Effector CD4-positive, alpha-beta T cell (primary cell): ENCODE data around the gene SYNJ1.
"Not testable (repeated sequence)": the region's sequence is repeated elsewhere in the genome, so short reads cannot be mapped to it uniquely, and the experiment has no call there.

Experiments used
- DNase-seq: peaks from one replicate; pipeline ENCODE4 v3.0.0-alpha.2; 2020

Gene SYNJ1

GRCh38 chr21:32682696-32683474 is 44.9 kb downstream of the SYNJ1 start:
- no peak for DNase-seq

DNA sequence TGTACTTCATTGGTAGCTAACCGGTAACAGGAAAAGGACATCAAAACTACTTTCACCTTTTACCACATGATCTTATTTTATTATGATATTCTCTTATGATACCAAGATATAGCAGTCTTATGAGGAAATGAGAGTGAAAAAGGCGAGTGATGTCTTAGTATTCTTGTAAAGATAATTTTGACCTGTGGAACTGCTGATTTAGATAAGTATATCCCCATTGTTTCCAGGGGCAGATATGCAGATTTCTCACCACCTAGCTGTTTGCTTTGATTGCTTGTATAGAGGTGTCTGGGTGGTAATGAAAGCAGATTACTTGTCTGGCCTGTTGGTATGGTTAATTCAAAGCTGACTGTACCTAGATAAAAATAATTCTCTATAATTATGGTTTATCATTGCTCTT is 53.1 kb downstream of the SYNJ1 start:
- no peak for DNase-seq

GRCh38 chr21:32674038-32674437 is 53.8 kb downstream of the SYNJ1 start:
- DNase-seq = no peak

GRCh38 chr21:32666258-32666657 is 61.6 kb downstream of the SYNJ1 start:
- DNase-seq = no peak

DNA sequence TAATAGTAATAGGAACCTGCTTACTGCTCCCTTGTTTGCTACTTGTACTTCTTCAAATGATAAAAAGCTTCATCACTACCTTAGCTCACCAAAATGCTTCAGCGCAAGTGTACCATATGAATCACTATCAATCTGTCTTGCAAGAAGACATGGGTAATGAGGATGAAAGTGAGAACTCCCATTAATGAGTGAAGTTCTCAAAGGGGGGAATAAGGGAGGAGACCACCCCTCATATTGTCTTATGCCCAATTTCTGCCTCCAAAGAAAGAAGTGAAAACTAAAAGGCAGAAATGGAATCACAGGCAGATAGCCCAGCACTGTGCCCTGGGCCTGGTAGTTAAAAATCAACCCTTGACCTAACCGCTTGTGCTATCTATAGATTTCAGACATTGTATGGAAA is 63.7 kb downstream of the SYNJ1 start:
- not testable (repeated sequence) for DNase-seq

- DNase-seq = not testable (repeated sequence)
Measured at GRCh38 chr21:32661981-32662380, 65.8 kb downstream of the SYNJ1 start.

DNA sequence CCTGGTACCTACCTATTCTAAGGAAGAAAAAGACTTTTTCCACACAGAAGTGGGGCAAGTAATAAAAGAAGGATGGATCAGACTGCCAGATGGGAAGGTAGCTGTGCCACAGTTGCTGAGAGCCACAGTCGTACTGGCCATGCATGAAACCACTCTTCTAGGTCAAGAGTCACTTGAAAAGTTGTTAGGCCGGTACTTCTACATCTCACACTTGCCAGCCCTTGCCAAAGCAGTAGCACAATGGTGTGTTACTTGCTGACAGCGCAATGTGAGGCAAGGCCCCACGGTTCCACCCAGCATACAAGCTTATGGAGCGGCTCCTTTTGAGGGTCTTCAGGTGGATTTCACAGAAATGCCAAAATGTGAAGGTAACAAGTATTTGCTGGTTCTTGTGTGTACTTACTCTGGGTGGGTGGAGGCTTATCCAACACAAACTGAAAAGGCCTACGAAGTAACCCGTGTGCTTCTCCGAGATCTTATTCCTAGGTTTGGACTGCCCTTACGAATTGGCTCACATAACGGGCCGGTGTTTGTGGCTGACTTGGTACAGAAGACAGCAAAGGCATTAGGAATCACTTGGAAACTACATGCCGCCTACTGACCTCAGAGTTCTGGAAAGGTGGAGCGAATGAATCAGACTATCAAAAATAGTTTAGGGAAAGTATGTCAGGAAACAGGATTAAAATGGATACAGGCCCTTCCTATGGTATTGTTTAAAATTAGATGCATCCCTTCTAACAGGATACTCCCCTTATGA is 66.6 kb downstream of the SYNJ1 start:
- DNase-seq = not testable (repeated sequence)

DNA sequence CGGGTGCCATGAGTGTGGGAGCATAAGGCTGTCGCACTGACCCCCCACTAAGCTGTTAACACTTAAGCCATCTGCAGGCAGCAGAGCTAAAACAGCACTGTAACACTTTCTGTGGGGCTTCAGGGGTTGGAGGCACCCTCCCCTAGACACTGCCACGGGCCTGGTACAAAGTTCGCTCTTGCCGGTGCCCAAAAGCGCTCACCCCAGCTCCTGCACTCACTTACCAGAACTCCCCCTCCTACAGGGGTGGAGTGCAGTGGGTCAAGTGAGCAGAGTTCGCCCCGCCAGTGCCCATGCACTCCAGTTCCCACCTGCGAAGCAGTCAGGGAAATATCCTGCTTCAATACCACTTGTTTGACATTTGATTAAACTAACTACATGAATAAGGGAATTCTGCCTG is 69.3 kb downstream of the SYNJ1 start:
- no peak for DNase-seq

GRCh38 chr21:32653326-32653901 is 74.4 kb downstream of the SYNJ1 start:
- DNase-seq = no peak

- no peak for DNase-seq
Measured at GRCh38 chr21:32648165-32648564, 79.6 kb downstream of the SYNJ1 start.

DNA sequence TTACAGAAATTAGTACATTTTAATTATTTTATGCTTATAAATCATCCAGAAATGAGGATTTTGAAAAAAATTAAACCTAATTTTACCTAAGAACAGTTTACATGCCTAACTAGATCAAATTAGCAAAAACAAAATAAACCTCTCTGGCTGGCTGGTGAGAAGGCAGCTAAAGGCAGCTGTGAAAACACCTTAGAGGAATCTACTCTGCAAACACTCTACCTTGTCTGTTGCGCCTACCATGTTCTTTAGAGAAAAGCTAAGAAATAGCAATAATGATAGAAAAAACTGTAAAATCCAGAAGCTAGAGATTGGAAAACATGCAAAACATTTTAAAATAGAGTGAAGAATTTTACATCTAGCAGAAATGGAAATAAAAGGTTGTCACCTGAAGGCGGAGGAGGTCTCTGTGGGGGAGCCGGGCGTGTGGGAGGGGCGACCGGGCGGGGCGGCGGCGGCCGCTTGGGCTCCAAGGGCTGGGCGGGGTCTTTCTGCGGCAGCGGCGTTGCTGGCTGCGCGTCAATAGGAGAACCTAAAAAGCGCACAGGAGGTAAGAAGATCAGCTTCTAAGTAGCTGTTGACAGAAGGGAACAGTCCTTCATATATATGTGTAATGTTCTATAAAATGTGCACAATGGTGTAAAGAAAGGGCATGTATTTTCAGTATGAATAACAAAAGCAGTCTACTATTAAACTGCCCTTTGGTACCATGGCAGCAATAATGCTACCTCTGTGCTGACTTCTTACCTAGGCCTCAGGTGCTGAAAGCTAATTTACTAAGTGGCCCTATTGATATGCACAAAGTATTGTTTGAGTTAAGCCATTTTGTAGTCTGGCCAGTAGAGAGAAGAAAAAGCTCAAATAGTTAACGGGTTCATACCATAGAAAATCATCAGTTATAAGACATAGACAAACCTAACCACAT is 82.3 kb downstream of the SYNJ1 start:
- no peak for DNase-seq

DNA sequence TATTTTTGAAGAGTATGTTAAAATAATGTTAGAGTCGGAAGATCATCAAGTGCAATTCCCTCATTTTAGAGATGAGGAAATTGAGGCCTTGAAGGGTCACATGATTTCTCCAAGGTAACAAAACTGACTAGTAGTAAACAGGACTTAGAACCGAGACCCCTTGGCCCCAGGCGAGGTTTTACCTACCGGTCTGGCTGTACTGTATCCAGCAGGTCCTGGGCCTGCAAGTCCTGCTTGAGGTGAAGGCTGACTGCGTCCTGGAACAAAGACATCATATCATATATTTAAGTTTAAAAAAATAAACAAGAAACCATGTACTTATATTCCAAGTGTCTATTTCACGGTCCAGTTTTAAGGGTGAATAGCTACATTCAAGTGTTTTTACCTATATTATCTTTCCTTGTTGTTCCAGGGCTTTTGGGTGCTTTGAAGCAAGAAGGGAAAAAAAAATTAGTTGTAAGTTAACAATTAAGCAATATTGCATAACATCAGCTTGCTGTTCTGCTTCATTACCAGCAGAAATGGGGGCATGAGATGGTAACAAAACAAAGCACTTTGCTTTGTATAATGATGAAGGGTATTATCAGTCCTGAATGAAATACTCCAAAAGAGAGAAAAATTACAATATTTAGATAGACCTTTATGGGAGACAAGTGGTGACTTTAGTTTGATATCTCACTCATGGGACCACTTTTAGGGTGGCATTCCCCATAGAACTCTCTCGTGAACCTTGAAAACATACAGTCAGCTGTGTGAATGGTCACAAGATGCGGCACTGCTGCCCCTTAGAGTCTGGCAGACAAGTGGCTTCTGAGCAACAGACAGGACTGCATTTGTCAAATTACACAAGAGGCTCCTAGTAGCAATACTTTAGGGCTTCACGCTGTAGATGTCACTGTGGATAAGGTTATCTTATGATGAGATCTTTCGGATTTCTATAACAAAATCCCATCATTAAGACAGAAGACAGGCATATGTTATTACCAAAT is 85.8 kb downstream of the SYNJ1 start:
- DNase-seq = no peak

- no peak for DNase-seq
Measured at GRCh38 chr21:32626621-32627196, 101.1 kb downstream of the SYNJ1 start.

DNA sequence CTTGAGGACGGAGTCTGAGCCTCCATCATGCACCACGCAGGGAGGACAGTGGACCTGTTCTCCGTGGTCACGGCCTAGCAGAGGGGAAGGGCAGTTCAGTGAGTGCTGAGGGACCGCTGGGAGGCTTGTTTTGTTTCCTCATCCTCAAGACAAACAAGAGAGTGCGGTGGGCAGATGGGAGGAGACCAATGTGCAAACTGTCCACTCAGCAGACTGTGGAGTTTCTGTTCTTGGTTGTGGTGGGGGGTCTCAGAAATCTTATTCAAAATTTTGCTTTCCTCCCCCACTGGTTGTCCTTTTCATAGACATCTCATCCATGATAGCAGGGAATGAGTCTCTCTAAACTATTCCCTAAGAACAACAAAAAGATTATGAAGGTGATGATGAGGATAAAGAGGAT is 109.6 kb downstream of the SYNJ1 start:
- DNase-seq = not testable (repeated sequence)

GRCh38 chr21:32613436-32614043 is 114.3 kb downstream of the SYNJ1 start:
- no peak for DNase-seq

DNA sequence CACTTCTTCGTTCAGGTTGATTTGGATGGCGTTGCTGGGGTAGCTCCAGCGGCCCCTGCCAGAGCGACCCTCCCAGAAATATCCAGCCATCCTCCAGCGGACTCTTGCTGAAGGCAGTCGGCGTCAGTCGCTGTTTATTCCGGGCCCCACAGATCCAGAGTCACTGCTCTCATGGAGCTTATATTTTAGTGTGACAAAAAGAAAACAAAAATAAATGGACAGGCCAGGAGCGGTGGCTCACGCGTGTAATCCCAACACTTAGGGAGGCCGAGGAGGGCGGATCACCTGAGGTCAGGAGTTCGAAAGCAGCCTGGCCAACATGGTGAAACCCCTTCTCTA is 114.8 kb downstream of the SYNJ1 start:
- no peak for DNase-seq

DNA sequence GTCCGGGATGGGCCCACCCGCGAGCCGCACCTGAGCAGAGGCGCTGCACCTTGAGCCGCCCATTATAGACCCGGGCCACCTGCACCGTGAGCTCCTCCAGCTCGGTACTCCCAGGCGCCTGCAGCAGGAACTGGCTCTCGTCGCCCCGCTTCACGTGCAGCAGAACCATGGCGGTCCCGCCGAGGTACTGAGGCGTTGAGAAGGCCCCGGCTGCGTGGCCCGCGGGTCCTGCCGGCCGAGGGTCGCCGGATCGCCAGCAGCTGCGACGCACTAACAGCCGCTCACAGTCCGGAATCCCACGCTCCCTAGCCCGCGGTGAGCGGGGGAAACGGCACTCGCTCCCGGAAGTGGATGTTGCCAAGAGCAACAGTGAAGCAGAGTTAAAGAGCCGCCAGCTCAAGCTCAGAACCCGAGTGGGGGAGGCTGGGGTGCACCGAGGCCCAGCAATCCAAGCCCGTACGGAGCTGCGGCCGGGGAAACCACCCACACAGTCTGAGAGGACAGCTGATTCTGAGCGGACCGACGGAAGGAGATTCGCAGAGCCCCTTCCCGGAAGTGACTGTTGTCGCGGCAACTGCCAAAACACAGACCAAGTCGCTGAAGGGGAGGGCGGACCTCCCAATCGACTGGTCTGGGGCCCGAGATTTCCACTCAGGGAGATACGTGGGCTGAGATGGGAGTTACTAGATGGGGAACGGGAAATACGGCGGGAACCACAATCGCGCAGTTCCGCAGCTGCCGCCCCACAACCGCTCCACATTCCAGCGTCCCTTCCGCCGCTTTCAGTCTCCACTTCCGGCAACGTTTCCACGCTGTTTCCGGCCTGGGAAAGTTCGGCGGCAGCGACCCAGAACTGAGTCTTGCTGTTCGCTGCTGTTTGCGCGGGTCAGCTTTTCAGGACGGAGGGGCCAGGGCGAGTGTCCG is 115.5 kb downstream of the SYNJ1 start, which contains the start of gene CFAP298:
Gene CFAP298, minus strand, starts transcription at position 303 of the 924 bp plus-strand sequence. Its CDS starts 134 bp downstream, at position 169.
- peak; percentile 87 for DNase-seq

- DNase-seq = peak; percentile 8
Measured at GRCh38 chr21:32611471-32611997, 116.3 kb downstream of the SYNJ1 start.

DNA sequence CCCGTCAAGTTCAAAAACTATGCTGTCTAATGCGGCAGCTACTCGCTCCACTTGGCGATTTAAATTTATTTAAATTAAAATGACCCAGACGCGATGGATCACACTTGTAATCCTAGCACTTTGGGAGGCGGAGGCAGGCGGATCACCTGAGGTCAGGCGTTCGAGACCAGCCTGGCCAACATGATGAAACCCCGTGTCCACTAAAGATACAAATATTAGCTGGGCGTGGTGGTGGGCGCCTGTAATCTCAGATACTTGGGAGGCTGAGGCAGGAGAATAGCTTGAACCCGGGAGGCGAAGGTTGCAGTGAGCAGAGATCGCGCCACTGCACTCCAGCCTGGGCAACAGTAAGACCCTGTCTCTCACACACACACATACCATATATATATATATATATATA is 116.9 kb downstream of the SYNJ1 start:
- DNase-seq = not testable (repeated sequence)
